IPS-11a (cell line): ENCODE measurements around the gene FOS.
A peak's percentile ranks its signal among the peaks of the same experiment; 100 is the strongest.
"Not testable (repeated sequence)": the region's sequence is repeated elsewhere in the genome, so short reads cannot be mapped to it uniquely, and the experiment has no call there.

Experiments
- H3K4me3 ChIP-seq: one replicate; pipeline ENCODE4 v1.5.1; 2013; ENCODE audit warnings: low read depth, low read length, control low read depth

FOS gene

GRCh38 chr14:75278422-75279152 lies at the start of gene FOS:
Gene FOS (plus strand): TSS chr14:75278828. CDS start chr14:75278983, 155 bp downstream.
- H3K4me3 ChIP-seq, result peak within 1 kb of the TSS; percentile 97

GRCh38 chr14:75229661-75230139 lies 48.9 kb upstream of the FOS start:
- H3K4me3 ChIP-seq, result no peak overlapping the region

DNA sequence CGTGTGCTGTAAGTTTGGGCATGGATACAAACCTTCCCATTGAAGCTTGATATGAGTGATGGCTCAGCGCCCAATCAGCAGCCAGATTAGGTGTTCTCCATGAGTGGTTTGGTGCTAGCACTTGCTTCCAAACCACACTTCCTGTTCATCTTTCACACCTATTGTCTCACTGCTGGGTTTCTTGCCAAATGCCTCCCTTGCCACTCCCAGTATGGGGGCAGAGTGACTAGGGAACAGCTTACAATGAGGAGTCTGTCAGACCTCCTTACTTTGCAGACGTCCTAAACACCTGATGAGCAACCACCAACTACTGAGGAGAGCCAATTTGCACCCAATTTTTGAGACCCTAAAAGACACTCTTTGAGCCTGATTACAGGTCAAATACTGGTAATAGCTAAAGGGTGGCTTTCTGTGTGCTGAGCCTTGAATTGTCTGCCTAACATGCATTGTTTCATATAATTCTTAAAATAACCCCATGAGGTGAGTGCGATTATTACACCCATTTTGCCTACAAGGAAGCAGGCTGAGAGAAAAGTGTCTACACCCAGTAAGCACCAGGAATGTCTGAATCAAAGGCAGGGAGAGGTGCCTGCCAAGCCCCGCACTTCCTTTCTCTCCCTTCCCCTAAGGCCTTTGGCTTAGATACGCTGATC lies 48.4 kb upstream of the FOS start:
- no peak overlapping the region for H3K4me3 ChIP-seq

DNA sequence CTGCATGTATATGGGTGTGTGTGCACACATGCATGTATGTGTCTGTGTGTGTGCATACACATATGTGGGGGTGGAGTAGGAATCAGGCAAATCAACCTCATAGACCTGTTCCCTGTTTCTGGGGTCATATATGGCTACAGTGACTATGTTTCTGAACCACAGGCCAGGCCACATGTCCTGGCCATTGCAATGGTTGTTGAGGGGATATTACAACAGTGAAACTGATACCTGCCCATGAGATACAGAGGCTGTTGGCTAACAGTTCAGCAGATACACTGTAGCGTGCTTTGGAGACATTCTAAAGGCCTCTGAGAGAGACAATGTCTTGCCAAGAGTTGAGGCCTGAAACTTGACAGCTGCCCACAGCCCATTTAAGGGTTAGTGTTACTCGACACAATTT lies 47.3 kb upstream of the FOS start:
- H3K4me3 ChIP-seq, result no peak overlapping the region

- no peak overlapping the region for H3K4me3 ChIP-seq
Measured at GRCh38 chr14:75232191-75232590, 46.4 kb upstream of the FOS start.

DNA sequence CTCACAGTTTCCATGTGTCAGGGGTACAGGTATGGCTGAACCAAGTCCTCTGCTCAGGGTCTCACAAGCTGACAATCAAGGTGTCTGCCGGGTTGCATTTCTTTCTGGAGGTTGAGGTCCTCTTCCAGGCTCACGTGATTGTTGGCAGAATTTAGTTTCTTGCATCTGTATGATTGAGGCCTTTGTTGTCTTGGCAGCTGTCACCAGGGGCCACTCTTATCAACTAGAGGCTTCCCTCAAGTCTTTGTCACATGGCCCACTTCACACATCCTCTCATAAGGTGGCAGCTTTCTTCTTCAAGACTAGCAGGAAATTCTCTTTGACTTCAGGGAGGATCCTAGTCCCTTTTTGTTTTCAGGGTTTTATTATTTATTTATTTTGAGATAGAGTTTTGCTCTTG lies 46.0 kb upstream of the FOS start:
- no peak overlapping the region for H3K4me3 ChIP-seq

DNA sequence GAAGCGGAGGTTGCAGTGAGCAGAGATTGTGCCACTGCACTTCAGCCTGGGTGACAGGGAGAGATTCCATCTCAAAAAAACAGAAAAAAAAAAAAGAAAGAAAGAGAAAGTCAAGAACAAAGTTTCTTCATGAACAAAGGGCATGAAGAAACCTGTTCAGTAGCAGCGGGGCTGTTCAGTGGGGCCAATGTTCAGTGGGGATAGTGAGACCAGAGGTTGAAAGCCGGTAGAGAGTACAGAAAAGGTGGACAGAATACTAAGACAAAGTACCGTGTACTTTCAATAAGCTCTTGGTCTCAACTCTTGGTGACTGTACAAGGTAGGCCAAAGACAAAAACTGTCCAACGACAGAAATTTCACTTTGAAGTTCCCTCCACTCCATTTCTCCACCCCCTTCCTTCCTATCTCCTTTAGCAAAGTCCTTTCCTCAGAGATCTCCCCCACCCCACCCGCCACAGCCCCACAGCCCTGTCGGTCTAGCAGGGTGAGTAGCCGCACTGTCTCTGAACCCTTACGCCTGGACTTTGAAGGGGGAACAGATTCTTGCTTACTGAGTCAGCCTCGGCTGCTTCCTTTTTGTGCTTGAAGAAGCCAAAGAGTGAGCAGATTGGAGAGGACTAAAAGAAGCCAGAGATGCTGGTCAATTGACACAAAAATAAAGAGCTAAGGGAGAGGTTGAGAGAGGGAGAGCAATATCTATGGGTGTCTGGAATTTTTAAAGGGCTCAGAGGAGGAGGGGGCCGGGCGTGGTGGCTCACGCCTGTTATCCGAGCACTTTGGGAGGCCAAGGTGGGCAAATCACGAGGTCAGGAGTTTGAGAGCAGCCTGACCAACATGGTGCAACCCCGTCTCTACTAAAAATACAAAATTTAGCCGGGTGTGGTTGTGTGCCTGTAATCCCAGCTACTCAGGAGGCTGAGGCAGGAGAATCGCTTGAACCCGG lies 44.2 kb upstream of the FOS start:
- H3K4me3 ChIP-seq, result no peak overlapping the region

DNA sequence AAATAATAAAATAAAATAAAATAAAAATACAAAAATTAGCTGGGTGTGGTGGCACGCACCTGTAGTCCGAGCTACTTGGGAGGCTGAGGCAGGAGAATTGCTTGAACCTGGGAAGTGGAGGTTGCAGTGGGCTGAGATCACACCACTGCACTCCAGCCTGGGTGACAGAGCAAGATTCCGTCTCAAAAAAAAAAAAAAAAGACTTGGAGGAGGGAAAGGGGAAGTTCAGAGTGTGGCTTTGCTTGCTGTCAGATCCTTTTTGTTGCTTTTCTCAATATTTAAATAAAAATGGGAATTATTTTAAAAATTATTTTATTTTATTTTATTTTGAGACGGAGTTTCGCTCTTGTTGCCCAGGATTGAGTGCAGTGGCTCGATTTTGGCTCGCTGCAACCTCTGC lies 43.4 kb upstream of the FOS start:
- H3K4me3 ChIP-seq, result not testable (repeated sequence)

- H3K4me3 ChIP-seq, result no peak overlapping the region
Measured at GRCh38 chr14:75236467-75236866, 42.2 kb upstream of the FOS start.

GRCh38 chr14:75236901-75237419 lies 41.7 kb upstream of the FOS start:
- no peak overlapping the region for H3K4me3 ChIP-seq

GRCh38 chr14:75238756-75239455 lies 39.7 kb upstream of the FOS start:
- no peak overlapping the region for H3K4me3 ChIP-seq

GRCh38 chr14:75240781-75241180 lies 37.8 kb upstream of the FOS start:
- no peak overlapping the region for H3K4me3 ChIP-seq

- H3K4me3 ChIP-seq, result no peak overlapping the region
Measured at GRCh38 chr14:75242546-75243273, 35.9 kb upstream of the FOS start.

DNA sequence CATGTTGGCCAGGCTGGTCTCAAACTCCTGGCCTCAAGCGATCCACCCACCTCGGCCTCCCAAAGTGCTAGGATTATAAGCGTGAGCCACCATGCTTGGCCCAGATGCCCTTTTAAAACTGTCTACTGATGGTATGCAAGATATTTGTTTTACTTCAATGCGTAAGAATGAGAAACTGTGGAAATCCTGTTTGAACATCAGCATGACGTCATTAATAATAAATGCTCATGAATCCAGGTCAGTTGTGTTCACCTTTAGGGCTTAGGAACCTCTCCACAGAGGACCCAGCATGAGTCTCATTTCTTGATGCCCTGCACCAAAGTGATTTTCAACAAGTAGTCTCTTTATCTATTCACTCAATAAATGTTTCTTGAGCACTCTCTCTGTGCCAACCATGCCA lies 34.5 kb upstream of the FOS start:
- no peak overlapping the region for H3K4me3 ChIP-seq

GRCh38 chr14:75246546-75247285 lies 31.9 kb upstream of the FOS start:
- no peak overlapping the region for H3K4me3 ChIP-seq

DNA sequence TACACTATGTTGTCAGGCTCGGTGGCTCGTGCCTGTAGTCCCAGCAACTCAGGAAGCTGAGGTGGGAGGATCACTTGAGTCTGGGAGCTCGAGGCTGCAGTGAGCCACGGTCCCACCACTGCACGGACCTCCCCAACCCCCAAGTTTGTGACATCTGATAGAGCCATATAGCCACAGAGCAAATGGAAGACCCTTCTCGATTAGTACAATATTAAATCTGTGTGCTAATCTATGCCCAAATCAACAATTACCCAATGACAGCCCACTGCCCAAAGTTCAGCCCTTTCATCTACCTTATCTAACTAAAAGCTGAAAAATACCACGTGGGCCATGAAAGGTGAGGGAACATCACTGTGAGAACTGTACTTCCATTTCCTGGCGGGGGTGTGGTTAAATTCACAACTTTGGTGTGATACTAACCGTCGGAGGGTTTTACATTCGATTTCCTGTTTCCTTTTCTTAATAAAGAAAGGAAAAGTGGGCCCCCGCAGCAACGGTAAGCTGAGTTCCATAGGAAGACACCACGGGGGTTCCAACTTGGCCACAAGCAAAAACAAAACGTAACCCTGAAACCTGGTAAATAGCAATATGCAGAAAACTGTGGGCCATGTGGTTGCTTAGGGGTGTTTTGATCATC lies 31.2 kb upstream of the FOS start:
- no peak overlapping the region for H3K4me3 ChIP-seq

DNA sequence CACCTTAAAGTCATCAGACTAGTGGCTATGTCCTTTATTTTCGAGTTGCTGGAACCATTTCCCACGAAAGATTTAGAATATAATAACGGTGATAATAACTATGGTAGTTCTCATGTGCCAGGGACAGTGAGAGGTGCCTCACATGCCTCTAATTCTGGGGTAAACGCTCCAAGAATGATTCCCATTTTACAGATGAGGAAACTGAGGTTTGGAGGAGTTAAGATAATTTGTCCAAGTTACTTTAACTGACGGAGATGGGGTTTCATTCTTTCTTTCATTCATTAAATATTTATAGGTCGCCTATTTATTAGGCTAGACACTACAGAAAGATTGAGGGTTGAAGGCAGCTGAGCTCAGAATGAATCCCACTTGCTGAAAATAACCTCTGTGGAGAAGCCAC lies 30.7 kb upstream of the FOS start:
- H3K4me3 ChIP-seq, result no peak overlapping the region

- no peak overlapping the region for H3K4me3 ChIP-seq
Measured at GRCh38 chr14:75249251-75249957, 29.2 kb upstream of the FOS start.
